IMR-90 (cell line): Measurements from ENCODE around the gene DYNLT5. TPM values are rescaled to one million over a fixed set of nuclear protein-coding genes. Genes with fewer than 3 reads are reported as not detected.

ENCODE experiments used
- ATAC-seq: fragments of 200-7000 bp; cut with Tn5 transposase; 2 replicates; pipeline ENCODE4 v1.9.1; 2020; ENCODE audit warnings: low read depth, mild to moderate bottlenecking, moderate library complexity
- BruUV-seq: library from RNA; stranded (reverse); fragments of 400-500 nt; replicated peaks from 2 replicates; lab custom pipeline; 2021; lab: Mats Ljungman, UMichigan
- CTCF ChIA-PET: fragments of 300-600 bp; formaldehyde crosslinking; extraction: SDS; loops from one replicate; lab custom pipeline; 2021; ENCODE audit warnings: antibody characterized with exemption; lab: Yijun Ruan, JAX
- POLR2A ChIA-PET: fragments of 300-600 bp; sonication (Branson Sonifier 250); formaldehyde crosslinking; loops from one replicate; lab custom pipeline; 2022; ENCODE audit warnings: antibody characterized with exemption; ENCODE audit not compliant: unreplicated experiment; lab: Charles Lee
- DNase-seq: peaks from one replicate; pipeline ENCODE4 v3.0.0; 2013
- H2AFZ ChIP-seq: replicated peaks from 2 replicates; pipeline ENCODE3; 2013; ENCODE audit warnings: low read length, mild to moderate bottlenecking; ENCODE audit not compliant: poor library complexity
- H2AK5ac ChIP-seq: 2 replicates; pipeline ENCODE4 v1.6.1; 2013; ENCODE audit warnings: low read depth, low read length, inconsistent platforms
- H2AK9ac ChIP-seq: replicated peaks from 2 replicates; pipeline ENCODE3; 2013; ENCODE audit warnings: mild to moderate bottlenecking, low read depth, low read length, moderate library complexity; ENCODE audit not compliant: poor library complexity
- H2BK120ac ChIP-seq: 2 replicates; pipeline ENCODE4 v1.6.1; 2013; ENCODE audit warnings: low read depth, low read length, inconsistent platforms
- H2BK15ac ChIP-seq: 3 replicates; pipeline ENCODE4 v1.6.1; 2013; ENCODE audit warnings: low read depth, low read length, inconsistent platforms
- H2BK20ac ChIP-seq: 2 replicates; pipeline ENCODE4 v1.6.1; 2013; ENCODE audit warnings: low read depth, mild to moderate bottlenecking, inconsistent platforms, low read length, moderate library complexity
- H2BK5ac ChIP-seq: 2 replicates; pipeline ENCODE4 v1.6.1; 2013; ENCODE audit warnings: mild to moderate bottlenecking, low read depth, low read length, inconsistent platforms; ENCODE audit not compliant: poor library complexity, severe bottlenecking
- H3K14ac ChIP-seq: replicated peaks from 2 replicates; pipeline ENCODE4 v1.6.1; 2013; ENCODE audit warnings: low read depth, low read length, inconsistent platforms
- H3K18ac ChIP-seq: 2 replicates; pipeline ENCODE4 v1.6.1; 2013; ENCODE audit warnings: low read depth, low read length, control low read depth
- H3K23ac ChIP-seq: 2 replicates; pipeline ENCODE4 v1.6.1; 2013; ENCODE audit warnings: low read depth, low read length, inconsistent platforms
- H3K27ac ChIP-seq: 2 replicates; pipeline ENCODE4 v1.5.1; 2013; ENCODE audit warnings: mild to moderate bottlenecking, control low read depth, low read length; ENCODE audit not compliant: insufficient read depth
- H3K27me3 ChIP-seq: 2 replicates; pipeline ENCODE4 v1.6.1; 2013; ENCODE audit warnings: low read length; ENCODE audit not compliant: control insufficient read depth, insufficient read depth
- H3K36me3 ChIP-seq: 2 replicates; pipeline ENCODE4 v1.6.1; 2013; ENCODE audit warnings: low read length, mixed read lengths; ENCODE audit not compliant: control insufficient read depth, insufficient read depth
- H3K4ac ChIP-seq: 2 replicates; pipeline ENCODE4 v1.6.1; 2013; ENCODE audit warnings: low read depth, low read length, inconsistent platforms
- H3K4me1 ChIP-seq: 2 replicates; pipeline ENCODE4 v1.6.1; 2013; ENCODE audit warnings: low read length, mixed read lengths; ENCODE audit not compliant: control insufficient read depth, insufficient read depth
- H3K4me2 ChIP-seq: 2 replicates; pipeline ENCODE4 v1.6.1; 2013; ENCODE audit warnings: low read depth, mild to moderate bottlenecking, control low read depth, low read length, moderate library complexity
- H3K4me3 ChIP-seq: 2 replicates; pipeline ENCODE4 v1.5.1; 2013; ENCODE audit warnings: low read depth, mild to moderate bottlenecking, control low read depth, low read length, moderate library complexity; ENCODE audit not compliant: insufficient read depth
- H3K56ac ChIP-seq: 2 replicates; pipeline ENCODE4 v1.6.1; 2013; ENCODE audit warnings: low read length, inconsistent platforms; ENCODE audit not compliant: insufficient read depth; ENCODE audit errors: extremely low read depth
- H3K79me1 ChIP-seq, 2 experiments: 2 replicates each; pipeline ENCODE4 v1.6.1; 2013; ENCODE audit warnings: low read length in 2 of 2, inconsistent platforms in 1 of 2, low read depth in 1 of 2
- H3K9ac ChIP-seq: 2 replicates; pipeline ENCODE4 v1.6.1; 2013; ENCODE audit warnings: low read depth, low read length, control low read depth
- H3K9me1 ChIP-seq: 2 replicates; pipeline ENCODE4 v1.6.1; 2013; ENCODE audit warnings: low read length, inconsistent platforms; ENCODE audit not compliant: insufficient read depth
- H3K9me3 ChIP-seq: 2 replicates; pipeline ENCODE4 v1.6.1; 2013; ENCODE audit warnings: low read length; ENCODE audit not compliant: control insufficient read depth, insufficient read depth
- H4K20me1 ChIP-seq: 2 replicates; pipeline ENCODE4 v1.6.1; 2013; ENCODE audit warnings: low read length, inconsistent platforms; ENCODE audit not compliant: insufficient read depth
- H4K5ac ChIP-seq: 2 replicates; pipeline ENCODE4 v1.6.1; 2013; ENCODE audit warnings: mild to moderate bottlenecking, low read depth, low read length, control low read depth
- H4K8ac ChIP-seq, 2 experiments: 2 replicates each; pipeline ENCODE4 v1.6.1; 2013; ENCODE audit warnings: low read depth in 2 of 2, low read length in 2 of 2, control low read depth in 1 of 2, inconsistent platforms in 1 of 2
- H4K91ac ChIP-seq: 2 replicates; pipeline ENCODE4 v1.6.1; 2013; ENCODE audit warnings: low read depth, low read length, inconsistent platforms; ENCODE audit not compliant: insufficient read depth
- CEBPB ChIP-seq: IDR thresholded peaks from 2 replicates; pipeline ENCODE4 v1.6.1; 2012; ENCODE audit warnings: low read depth, low read length, improper control_type of control experiment
- CHD1 ChIP-seq: IDR thresholded peaks from 2 replicates; pipeline ENCODE4 v1.6.1; 2012; ENCODE audit warnings: low read depth, low read length, improper control_type of control experiment
- ELK1 ChIP-seq: fragments of 150-350 bp; IDR thresholded peaks from 2 replicates; pipeline ENCODE4 v1.6.1; 2016; ENCODE audit warnings: low read depth, mild to moderate bottlenecking, low read length, moderate library complexity, borderline replicate concordance
- FOS ChIP-seq: fragments of 150-350 bp; IDR thresholded peaks from 2 replicates; pipeline ENCODE4 v1.6.1; 2016; ENCODE audit warnings: low read depth, low read length
- MAFK ChIP-seq: IDR thresholded peaks from 2 replicates; pipeline ENCODE4 v1.6.1; 2012; ENCODE audit warnings: low read depth, low read length, improper control_type of control experiment
- MXI1 ChIP-seq: IDR thresholded peaks from 2 replicates; pipeline ENCODE4 v1.6.1; 2012; ENCODE audit warnings: low read depth, mild to moderate bottlenecking, low read length, moderate library complexity, borderline replicate concordance
- POLR2A ChIP-seq: IDR thresholded peaks from 2 replicates; pipeline ENCODE4 v1.6.1; 2012; ENCODE audit warnings: mild to moderate bottlenecking, low read depth, low read length
- RCOR1 ChIP-seq: IDR thresholded peaks from 2 replicates; pipeline ENCODE4 v1.6.1; 2012; ENCODE audit warnings: mild to moderate bottlenecking, low read length, improper control_type of control experiment; ENCODE audit not compliant: insufficient replicate concordance
- RFX5 ChIP-seq: IDR thresholded peaks from 2 replicates; pipeline ENCODE4 v1.8.0; 2012; ENCODE audit warnings: low read depth, mild to moderate bottlenecking, low read length, moderate library complexity
- SMC3 ChIP-seq: fragments of 150-350 bp; IDR thresholded peaks from 2 replicates; pipeline ENCODE4 v1.6.1; 2016; ENCODE audit warnings: low read depth, mild to moderate bottlenecking, antibody characterized with exemption, low read length, moderate library complexity
- WGBS, 2 experiments: methylation state at CpG; one replicate each; pipeline versions ENCODE4 v1.1.5 to v1.1.7; 2013; ENCODE audit warnings: missing lambda C conversion rate in 2 of 2; ENCODE audit not compliant: insufficient read length in 1 of 2; ENCODE audit errors: extremely low coverage in 2 of 2; 5-methylcytosine and 5-hydroxymethylcytosine counted together
- dilution Hi-C: fragments of 300-500 bp; cut with HindIII; formaldehyde crosslinking; loops from one replicate; pipeline ENCODE4 v1.14.3; 2018; ENCODE audit warnings: low sequenced_read_pairs; ENCODE audit not compliant: unreplicated experiment
- in situ Hi-C: fragments of 300-500 bp; cut with MboI; formaldehyde crosslinking; loops from 3 replicates; pipeline ENCODE4 v1.14.3; 2019; ENCODE audit warnings: low sequenced_read_pairs, inconsistent platforms, mixed read lengths
- intact Hi-C: fragments of 100-400 bp; cut with micrococcal nuclease; formaldehyde crosslinking; loops from 2 replicates; pipeline ENCODE4 v1.10.0; 2022
- polyA plus RNA-seq, 3 experiments: library from polyadenylated mRNA; depleted of rRNA; stranded (reverse); fragments of >200 nt; gene quantifications; 2 replicates each; pipeline ENCODE4 v1.2.3, GENCODE V29; 2012; ENCODE audit warnings: low replicate concordance in 1 of 3
- total RNA-seq: library from RNA; depleted of rRNA; stranded (reverse); fragments of >200 nt; gene quantifications from 2 replicates; pipeline ENCODE4 v1.2.3, GENCODE V29; 2012
- TF ChIP-seq, protein P1 (sequence below): conservative IDR thresholded peaks from 2 replicates; pipeline ENCODE4 v1.5.1; 2012; ENCODE audit warnings: mild to moderate bottlenecking, low read depth, low read length, improper control_type of control experiment

DYNLT5 gene
- total and polyA plus RNA-seq, 2 of the 4 experiments (the other 2 are of a cell fraction) = 0.12 to 0.18 TPM

DNA sequence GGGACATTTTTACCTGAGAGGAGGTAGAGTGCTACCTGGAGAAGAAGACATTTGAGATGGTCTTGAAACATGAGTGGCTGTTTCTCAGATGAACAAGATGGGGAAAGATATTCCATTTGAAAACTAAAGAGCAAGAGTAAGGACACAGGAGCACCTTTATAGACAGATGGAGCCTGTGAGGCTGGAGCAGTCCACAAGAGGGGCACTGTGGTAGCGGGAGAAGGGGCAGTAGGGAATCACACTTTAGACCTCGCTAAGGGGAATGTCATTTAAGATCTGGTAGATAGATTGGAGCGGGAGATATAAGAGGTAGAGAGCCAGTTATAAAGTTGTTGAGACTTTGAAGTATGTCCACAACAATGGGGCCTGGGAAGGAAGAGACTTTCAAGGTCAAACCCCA, 23.4 kb downstream of the DYNLT5 start:
- CTCF ChIA-PET = no interaction called here
- Histone ChIP-seq H4K20me1 (no peaks in the 10 kb centered on the region), H3K4me3 (no peak overlapping the region)

More for the DNA sequence above, 23.4 kb downstream of the DYNLT5 start:
- WGBS, 2 experiments = 87% methylated on average over 2 of the region's 3 CpGs; no CpG with 5 or more reads in 1 of the 2 experiments
- no peak overlapping the region for H3K56ac ChIP-seq
- POLR2A ChIA-PET = no interaction called here
- no peak overlapping the region for H2BK120ac ChIP-seq
- no peaks in the 10 kb centered on the region for H3K9me3 ChIP-seq
- H3K4me1 ChIP-seq = no peaks in the 10 kb centered on the region
- no peak overlapping the region for H3K9ac ChIP-seq
- no peak overlapping the region for H4K5ac ChIP-seq
- no peak overlapping the region for H3K4ac ChIP-seq
- H3K14ac ChIP-seq = no peak overlapping the region
- H3K79me1 ChIP-seq = no peaks in the 10 kb centered on the region
- ATAC-seq = no peak
- no peak overlapping the region for H2AK9ac ChIP-seq
- H2BK5ac ChIP-seq = no peak overlapping the region
- DNase-seq = no peak
- H3K4me2 ChIP-seq = no peak overlapping the region
- no TSS peak for BruUV-seq
- H3K27me3 ChIP-seq = peaks cover 9% of the 10 kb centered on the region
- H2AK5ac ChIP-seq = no peak overlapping the region
- H2BK15ac ChIP-seq = no peak overlapping the region
- no peaks in the 10 kb centered on the region for H3K36me3 ChIP-seq
- no peak overlapping the region for H3K18ac ChIP-seq
- no peak overlapping the region for H3K27ac ChIP-seq
- no peak overlapping the region for H4K91ac ChIP-seq
- intact Hi-C loops = no loop called here
- no peak overlapping the region for H3K23ac ChIP-seq
- peak overlapping the region; percentile 60 for H2AFZ ChIP-seq
- dilution Hi-C loops = no loop called here
- TF ChIP-seq FOS = no peak
- no peak for TF ChIP-seq MAFK
- no peak for TF ChIP-seq POLR2A
- TF ChIP-seq RFX5 = no peak
- TF ChIP-seq SMC3 = no peak
- TF ChIP-seq CEBPB = no peak
- TF ChIP-seq RCOR1 = no peak
- no peak for TF ChIP-seq MXI1
- TF ChIP-seq CHD1 = no peak
- TF ChIP-seq, protein P1, sequence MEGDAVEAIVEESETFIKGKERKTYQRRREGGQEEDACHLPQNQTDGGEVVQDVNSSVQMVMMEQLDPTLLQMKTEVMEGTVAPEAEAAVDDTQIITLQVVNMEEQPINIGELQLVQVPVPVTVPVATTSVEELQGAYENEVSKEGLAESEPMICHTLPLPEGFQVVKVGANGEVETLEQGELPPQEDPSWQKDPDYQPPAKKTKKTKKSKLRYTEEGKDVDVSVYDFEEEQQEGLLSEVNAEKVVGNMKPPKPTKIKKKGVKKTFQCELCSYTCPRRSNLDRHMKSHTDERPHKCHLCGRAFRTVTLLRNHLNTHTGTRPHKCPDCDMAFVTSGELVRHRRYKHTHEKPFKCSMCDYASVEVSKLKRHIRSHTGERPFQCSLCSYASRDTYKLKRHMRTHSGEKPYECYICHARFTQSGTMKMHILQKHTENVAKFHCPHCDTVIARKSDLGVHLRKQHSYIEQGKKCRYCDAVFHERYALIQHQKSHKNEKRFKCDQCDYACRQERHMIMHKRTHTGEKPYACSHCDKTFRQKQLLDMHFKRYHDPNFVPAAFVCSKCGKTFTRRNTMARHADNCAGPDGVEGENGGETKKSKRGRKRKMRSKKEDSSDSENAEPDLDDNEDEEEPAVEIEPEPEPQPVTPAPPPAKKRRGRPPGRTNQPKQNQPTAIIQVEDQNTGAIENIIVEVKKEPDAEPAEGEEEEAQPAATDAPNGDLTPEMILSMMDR = no peak
- TF ChIP-seq ELK1 = no peak
- H4K8ac ChIP-seq = no peak overlapping the region
- no peak overlapping the region for H2BK20ac ChIP-seq
- in situ Hi-C loops = no loop called here
- H3K9me1 ChIP-seq = no peaks in the 10 kb centered on the region
